GM23248 (cell line): ENCODE data around the gene CCDC134. TPM values are rescaled to one million over a fixed set of nuclear protein-coding genes. Genes with fewer than 3 reads are reported as not detected.

ENCODE experiments used
- DNase-seq: peaks from one replicate; pipeline ENCODE4 v3.0.0-alpha.2; 2015
- H2AFZ ChIP-seq: fragments of 200-600 bp; sonication (generic); 2 replicates; pipeline ENCODE4 v1.6.1; 2016; ENCODE audit warnings: antibody characterized with exemption
- H3F3A ChIP-seq: fragments of 200-600 bp; sonication (generic); 2 replicates; pipeline ENCODE4 v1.6.1; 2016; ENCODE audit warnings: mild to moderate bottlenecking, antibody characterized with exemption, mixed run types; ENCODE audit not compliant: insufficient read depth
- H3K27ac ChIP-seq: fragments of 200-600 bp; sonication (generic); 2 replicates; pipeline ENCODE4 v1.5.1; 2016; ENCODE audit warnings: mild to moderate bottlenecking
- H3K27me3 ChIP-seq: fragments of 200-600 bp; sonication (generic); replicated peaks from 2 replicates; pipeline ENCODE4 v1.6.1; 2016; ENCODE audit warnings: mild to moderate bottlenecking; ENCODE audit not compliant: insufficient read depth
- H3K36me3 ChIP-seq: fragments of 200-600 bp; sonication (generic); 2 replicates; pipeline ENCODE4 v1.6.1; 2016; ENCODE audit warnings: low read depth, mild to moderate bottlenecking
- H3K4me1 ChIP-seq: fragments of 200-600 bp; sonication (generic); 2 replicates; pipeline ENCODE4 v1.6.1; 2016; ENCODE audit warnings: mild to moderate bottlenecking; ENCODE audit not compliant: insufficient read depth
- H3K4me2 ChIP-seq: fragments of 200-600 bp; sonication (generic); one replicate; pipeline ENCODE4 v1.6.1; 2016; ENCODE audit warnings: mild to moderate bottlenecking; ENCODE audit not compliant: unreplicated experiment
- H3K4me3 ChIP-seq: fragments of 200-600 bp; sonication (generic); 2 replicates; pipeline ENCODE4 v1.5.1; 2016; ENCODE audit warnings: mild to moderate bottlenecking
- H3K79me2 ChIP-seq: fragments of 200-600 bp; sonication (generic); 2 replicates; pipeline ENCODE4 v1.6.1; 2016; ENCODE audit warnings: mild to moderate bottlenecking; ENCODE audit not compliant: insufficient read depth
- H3K9ac ChIP-seq: fragments of 200-600 bp; sonication (generic); 2 replicates; pipeline ENCODE4 v1.6.1; 2016; ENCODE audit warnings: mild to moderate bottlenecking
- H3K9me2 ChIP-seq: fragments of 200-600 bp; sonication (generic); 2 replicates; pipeline ENCODE4 v1.6.1; 2016; ENCODE audit warnings: mixed run types, mild to moderate bottlenecking, moderate library complexity; ENCODE audit not compliant: insufficient read depth
- H3K9me3 ChIP-seq: fragments of 200-600 bp; sonication (generic); one replicate; pipeline ENCODE4 v1.6.1; 2017; ENCODE audit warnings: low read depth
- H4K20me1 ChIP-seq: fragments of 200-600 bp; sonication (generic); 2 replicates; pipeline ENCODE4 v1.6.0; 2016; ENCODE audit not compliant: insufficient read depth
- EZH2 ChIP-seq: fragments of 200-600 bp; sonication (generic); IDR thresholded peaks from 2 replicates; pipeline ENCODE4 v1.6.1; 2018; ENCODE audit warnings: antibody characterized with exemption, mild to moderate bottlenecking; ENCODE audit not compliant: insufficient read depth, poor library complexity, severe bottlenecking
- EZH2phosphoT487 ChIP-seq: fragments of 200-600 bp; sonication (generic); IDR thresholded peaks from 2 replicates; pipeline ENCODE4 v1.6.1; 2018; ENCODE audit warnings: antibody characterized with exemption, moderate library complexity, mild to moderate bottlenecking, low read depth; ENCODE audit not compliant: insufficient read depth
- WGBS, 2 experiments: methylation state at CpG; one replicate each; pipeline ENCODE4 v1.1.6; 2015 to 2017; ENCODE audit warnings: low lambda C conversion rate in 2 of 2, low coverage in 1 of 2; ENCODE audit errors: missing lambda C conversion rate in 2 of 2; 5-methylcytosine and 5-hydroxymethylcytosine counted together
- in situ Hi-C: fragments of 300-500 bp; cut with MboI; formaldehyde crosslinking; loops from 2 replicates; pipeline ENCODE4 v1.15.0; 2020
- polyA plus RNA-seq: library from polyadenylated mRNA; unstranded; fragments of >200 nt; fragmentation: Nextera tagmentation; extraction: Ambion mirVana; gene quantifications from 2 replicates; pipeline ENCODE4 v1.2.1, GENCODE V29; 2016
- total RNA-seq: library from RNA; depleted of rRNA; stranded (reverse); fragments of >200 nt; shearing (Covaris generic); gene quantifications from 2 replicates; pipeline ENCODE4 v1.2.3, GENCODE V29; 2014

CCDC134 gene
- total and polyA plus RNA-seq, 2 experiments from 2014 or later: 3.9 to 4.4 TPM

- H3K9ac ChIP-seq: no peak overlapping the region
- H3K9me3 ChIP-seq: no peaks in the 10 kb centered on the region
- H3K4me2 ChIP-seq: no peak overlapping the region
- H3K27me3 ChIP-seq: no peaks in the 10 kb centered on the region
- H4K20me1 ChIP-seq: no peaks in the 10 kb centered on the region
- H2AFZ ChIP-seq: no peak overlapping the region
- no peak overlapping the region for H3K4me3 ChIP-seq
- H3K36me3 ChIP-seq: no peaks in the 10 kb centered on the region
- peaks cover 5% of the 10 kb centered on the region for H3K4me1 ChIP-seq
- TF ChIP-seq EZH2phosphoT487 (no peak), EZH2 (no peak)
- no peak overlapping the region for H3K27ac ChIP-seq
- H3K9me2 ChIP-seq: no peaks in the 10 kb centered on the region
- in situ Hi-C loops: no loop called here
- WGBS, 2 experiments: 84 to 88% methylated on average over 5 of the region's 5 CpGs
- H3F3A ChIP-seq: no peaks in the 10 kb centered on the region
- no peak for DNase-seq
- H3K79me2 ChIP-seq: no peaks in the 10 kb centered on the region
Measured at GRCh38 chr22:41820447-41820846, 20.0 kb downstream of the CCDC134 start.

DNA sequence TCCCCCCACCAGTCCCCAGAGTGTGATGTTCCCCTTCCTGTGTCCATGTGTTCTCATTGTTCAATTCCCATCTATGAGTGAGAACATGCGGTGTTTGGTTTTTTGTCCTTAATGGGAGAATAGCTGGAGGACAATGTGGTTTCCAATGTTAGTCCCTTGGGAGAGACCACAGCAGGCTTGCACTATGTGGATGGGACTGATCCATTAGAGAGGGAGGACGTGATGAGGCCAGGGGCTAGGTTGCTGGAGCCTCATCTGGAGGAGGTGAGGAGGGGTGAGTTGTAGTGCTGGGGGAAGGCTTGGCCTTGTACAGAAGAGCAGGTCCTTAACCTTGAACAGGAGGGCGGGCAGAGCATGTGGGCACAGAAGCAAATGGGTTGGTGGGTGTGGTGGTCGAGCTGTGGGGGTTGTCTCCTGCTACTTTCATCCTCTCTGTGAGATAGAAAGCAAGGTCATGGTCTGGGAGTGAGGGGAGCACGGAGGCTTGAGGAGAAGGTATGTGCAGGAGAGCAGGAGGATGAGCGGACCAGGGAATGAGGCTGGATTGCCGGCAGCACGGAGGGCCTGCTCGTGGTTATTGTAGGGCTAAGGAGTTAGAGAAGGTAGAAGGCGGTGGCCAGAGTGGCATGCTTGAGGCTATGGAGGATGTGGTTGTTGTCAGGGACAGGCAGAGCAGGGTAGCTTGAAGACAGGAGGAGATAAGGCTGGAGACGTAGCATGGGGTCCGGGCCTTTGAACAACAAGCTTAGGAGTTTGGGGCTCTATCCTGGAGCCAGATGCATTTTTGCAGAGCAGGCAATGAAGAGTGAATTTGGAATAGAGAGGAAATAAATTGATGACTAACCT lies 21.2 kb downstream of the CCDC134 start:
- Histone ChIP-seq H3K27me3 (no peaks in the 10 kb centered on the region), H3K9ac (no peak overlapping the region)
- in situ Hi-C loops: no loop called here

GRCh38 chr22:41822317-41823057 lies 22.0 kb downstream of the CCDC134 start:
- H3F3A ChIP-seq: no peaks in the 10 kb centered on the region
- H3K9ac ChIP-seq: peak overlapping the region; percentile 11; the same call in 1 of the 2 replicates
- H3K79me2 ChIP-seq: no peaks in the 10 kb centered on the region
- no peaks in the 10 kb centered on the region for H4K20me1 ChIP-seq
- in situ Hi-C loops: no loop called here
- WGBS, 2 experiments: 93 to 94% methylated on average over 3 of the region's 3 CpGs
- DNase-seq: peak; percentile 80
- H3K9me3 ChIP-seq: no peaks in the 10 kb centered on the region
- H3K9me2 ChIP-seq: no peaks in the 10 kb centered on the region
- no peak overlapping the region for H3K4me3 ChIP-seq
- no peak overlapping the region for H3K27ac ChIP-seq
- no peak for TF ChIP-seq EZH2phosphoT487
- no peak for TF ChIP-seq EZH2
- H2AFZ ChIP-seq: no peak overlapping the region
- peaks cover 9% of the 10 kb centered on the region for H3K4me1 ChIP-seq
- no peaks in the 10 kb centered on the region for H3K36me3 ChIP-seq
- H3K27me3 ChIP-seq: no peaks in the 10 kb centered on the region
- H3K4me2 ChIP-seq: no peak overlapping the region

More for the DNA sequence above, 21.2 kb downstream of the CCDC134 start:
- Histone ChIP-seq H3K4me3 (no peak overlapping the region), H2AFZ (no peak overlapping the region), H3K79me2 (no peaks in the 10 kb centered on the region), H3K4me2 (no peak overlapping the region), H3K36me3 (no peaks in the 10 kb centered on the region), H3K9me2 (no peaks in the 10 kb centered on the region), H3K27ac (no peak overlapping the region), H3K4me1 (peaks cover 9% of the 10 kb centered on the region), H3F3A (no peaks in the 10 kb centered on the region), H4K20me1 (no peaks in the 10 kb centered on the region), H3K9me3 (no peaks in the 10 kb centered on the region)
- 79 to 80% methylated on average over 12 of the region's 12 CpGs for WGBS, 2 experiments
- TF ChIP-seq EZH2phosphoT487 (no peak), EZH2 (no peak)
- DNase-seq: no peak

GRCh38 chr22:41823797-41824196 lies 23.3 kb downstream of the CCDC134 start:
- Histone ChIP-seq H3K4me1 (peaks cover 9% of the 10 kb centered on the region), H2AFZ (no peak overlapping the region), H3K9me3 (no peaks in the 10 kb centered on the region), H3K79me2 (no peaks in the 10 kb centered on the region), H3K27me3 (no peaks in the 10 kb centered on the region), H3K4me3 (no peak overlapping the region), H3K27ac (no peak overlapping the region), H4K20me1 (no peaks in the 10 kb centered on the region), H3K4me2 (no peak overlapping the region), H3K9ac (no peak overlapping the region), H3K9me2 (no peaks in the 10 kb centered on the region), H3F3A (no peaks in the 10 kb centered on the region), H3K36me3 (no peaks in the 10 kb centered on the region)
- in situ Hi-C loops: no loop called here
- WGBS, 2 experiments: 81 to 86% methylated on average over 6 of the region's 6 CpGs
- TF ChIP-seq EZH2phosphoT487: no peak
- TF ChIP-seq EZH2: no peak
- DNase-seq: no peak
